ENCODE data around the gene PAQR5.

- TF ChIP-seq FOXA1 (IDR thresholded peaks at IDR 0.05) = no peak
- no peak for TF ChIP-seq CTCF (IDR thresholded peaks at IDR 0.05; ENCODE audit: low read depth, low read length, missing input control)
- TF ChIP-seq GABPA (IDR thresholded peaks at IDR 0.05 in 1 of 2, conservative IDR thresholded peaks at IDR 0.05 in 1 of 2) = no peak
- no peak for TF ChIP-seq RAD21 (IDR thresholded peaks at IDR 0.05)
Observed at GRCh38 chr15:69408841-69409240, 110.1 kb downstream of the PAQR5 start.

Measured in liver (tissue), 3 donors.